ENCODE measurements around the gene CHRM2.
A peak's percentile ranks its signal among the peaks of the same experiment; 100 is the strongest.

Gene CHRM2

DNA sequence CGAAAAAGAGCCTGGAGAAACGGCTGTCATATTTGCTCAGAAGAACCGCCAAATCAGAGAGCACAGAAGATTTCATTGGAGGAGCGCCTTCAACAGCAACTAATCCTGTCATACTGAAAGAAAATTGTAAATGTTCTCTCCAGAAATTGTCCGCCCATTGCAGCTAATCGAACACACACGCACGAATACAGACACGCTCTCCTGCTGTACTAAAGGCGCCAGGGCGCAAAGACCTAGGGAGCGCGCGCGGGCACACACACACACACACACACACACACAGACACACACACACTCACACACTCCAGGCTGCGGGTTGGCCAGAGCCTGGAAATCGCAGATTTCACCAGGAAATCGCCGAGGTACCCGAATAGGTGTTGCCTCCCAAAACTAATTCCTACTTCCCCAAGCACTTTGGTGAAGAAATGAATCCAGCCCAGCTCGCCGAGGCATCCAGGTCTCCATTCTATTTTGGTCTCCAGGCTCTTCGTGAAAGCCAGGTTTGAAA, at the start of gene CHRM2:
TSS of gene CHRM2 (plus strand) at position 157 of the 505 bp plus-strand sequence. CDS start 146,214 bp downstream, outside the sequence.
- DNase-seq, result peak; percentile 50

DNA sequence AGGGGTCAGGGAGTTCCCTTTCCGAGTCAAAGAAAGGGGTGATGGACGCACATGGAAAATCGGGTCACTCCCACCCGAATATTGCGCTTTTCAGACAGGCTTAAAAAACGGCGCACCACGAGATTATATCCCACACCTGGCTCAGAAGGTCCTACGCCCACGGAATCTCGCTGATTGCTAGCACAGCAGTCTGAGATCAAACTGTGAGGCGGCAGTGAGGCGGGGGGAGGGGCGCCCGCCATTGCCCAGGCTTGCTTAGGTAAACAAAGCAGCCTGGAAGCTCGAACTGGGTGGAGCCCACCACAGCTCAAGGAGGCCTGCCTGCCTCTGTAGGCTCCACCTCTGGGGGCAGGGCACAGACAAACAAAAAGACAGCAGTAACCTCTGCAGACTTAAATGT, 37.1 kb upstream of the CHRM2 start:
- peak; percentile 24 for DNase-seq

DNA sequence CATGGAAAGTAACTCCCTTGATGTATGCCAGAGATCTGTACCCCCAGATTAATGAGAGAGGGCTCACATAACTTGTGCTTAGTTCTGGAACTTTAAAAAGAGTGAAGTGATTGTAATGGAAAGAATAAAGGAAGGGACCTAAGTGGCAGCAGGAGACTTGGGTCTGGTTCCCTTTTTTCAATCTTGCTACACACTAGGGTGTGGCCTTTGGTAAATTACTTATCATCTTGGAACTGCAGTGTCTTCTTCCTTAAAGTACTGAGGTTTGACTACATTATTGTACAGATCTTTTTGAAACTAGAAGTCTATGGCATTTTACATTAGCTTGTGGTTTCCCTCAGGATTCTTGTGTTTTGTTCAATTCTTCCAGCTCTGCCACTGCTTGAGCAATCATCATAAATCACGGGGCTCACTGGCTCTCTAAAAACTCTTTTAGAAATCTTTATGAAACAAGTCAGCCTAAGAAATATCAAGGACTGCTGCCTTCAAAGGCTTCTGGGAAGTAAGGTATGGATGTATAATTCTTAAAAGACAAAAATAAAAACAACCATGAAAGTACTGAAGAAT, 22.5 kb upstream of the CHRM2 start:
- no peak for DNase-seq

DNA sequence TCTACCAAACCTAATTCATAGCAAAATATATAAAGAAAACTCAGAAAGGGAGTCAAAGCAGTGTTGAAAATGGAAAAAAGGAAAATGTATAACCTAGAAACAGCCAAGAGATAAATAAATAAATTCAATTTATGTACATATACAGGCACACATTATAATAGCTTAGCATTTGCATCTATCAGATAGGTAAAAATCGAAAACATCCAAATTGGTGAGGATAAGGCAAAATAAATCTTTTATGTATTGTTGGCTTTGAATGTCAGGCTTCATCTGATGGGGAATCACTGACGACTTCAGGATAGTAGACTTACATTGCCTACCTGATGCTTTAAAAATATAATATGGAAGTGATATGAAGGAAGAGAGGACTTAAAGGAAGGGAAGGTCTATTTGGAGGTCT, 20.6 kb upstream of the CHRM2 start:
- no peak for DNase-seq

DNA sequence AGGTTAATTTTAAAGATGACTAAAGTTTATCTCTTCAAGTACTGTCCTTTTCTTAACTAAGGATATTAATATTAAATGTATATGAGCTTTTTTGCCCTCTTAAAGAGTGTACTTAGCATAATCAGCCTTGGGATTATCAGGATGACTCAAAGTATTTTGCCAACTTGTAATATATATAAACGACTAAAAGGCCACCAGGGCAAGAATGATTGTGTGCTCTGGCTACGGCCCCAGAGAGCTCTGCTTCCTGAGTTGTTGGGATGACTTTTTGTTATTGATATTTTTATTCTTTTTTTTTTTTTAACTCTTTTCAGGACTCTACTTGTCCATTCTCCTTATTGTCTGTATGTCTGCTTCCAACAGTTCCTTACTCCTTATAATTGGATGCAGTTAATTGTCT, 14.8 kb upstream of the CHRM2 start:
- no peak for DNase-seq

DNA sequence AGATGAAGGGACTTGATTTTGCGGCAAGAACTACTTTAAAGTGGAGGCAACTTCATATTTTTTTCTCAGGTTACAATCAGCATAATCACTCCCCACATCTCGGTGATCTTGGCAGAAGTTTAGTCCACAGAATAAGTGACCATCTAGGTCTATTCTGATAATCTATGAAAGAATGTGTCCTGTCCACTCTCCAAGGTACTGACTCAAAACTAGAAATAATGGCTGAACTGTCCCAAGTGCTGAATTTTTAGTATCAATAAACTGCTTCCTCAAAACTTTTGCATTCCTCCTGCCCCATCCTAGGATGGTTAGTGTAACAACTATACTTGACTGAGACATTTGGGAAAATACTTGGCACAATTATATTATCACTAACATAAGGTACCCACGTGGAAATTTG, 10.9 kb upstream of the CHRM2 start:
- no peak for DNase-seq

DNA sequence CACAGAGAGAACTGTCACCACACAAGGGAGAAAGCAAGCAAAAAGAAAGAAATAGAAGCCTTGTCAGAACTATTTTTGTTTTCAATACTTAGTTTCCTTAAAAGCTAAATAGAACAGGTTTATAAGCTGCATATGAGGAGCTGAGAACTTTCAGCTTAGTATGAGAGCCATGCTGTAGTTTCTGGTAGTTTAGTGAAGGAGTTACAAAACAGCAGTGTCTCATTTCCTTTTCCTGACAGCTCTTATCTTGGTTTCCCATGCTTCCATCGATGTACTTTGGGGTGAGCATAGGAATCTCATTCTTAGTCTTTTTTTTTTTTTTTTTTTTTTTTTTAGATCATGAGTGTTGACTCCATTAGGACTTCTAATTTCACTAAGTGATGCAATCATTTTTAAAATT, 8.6 kb upstream of the CHRM2 start:
- no peak for DNase-seq

DNA sequence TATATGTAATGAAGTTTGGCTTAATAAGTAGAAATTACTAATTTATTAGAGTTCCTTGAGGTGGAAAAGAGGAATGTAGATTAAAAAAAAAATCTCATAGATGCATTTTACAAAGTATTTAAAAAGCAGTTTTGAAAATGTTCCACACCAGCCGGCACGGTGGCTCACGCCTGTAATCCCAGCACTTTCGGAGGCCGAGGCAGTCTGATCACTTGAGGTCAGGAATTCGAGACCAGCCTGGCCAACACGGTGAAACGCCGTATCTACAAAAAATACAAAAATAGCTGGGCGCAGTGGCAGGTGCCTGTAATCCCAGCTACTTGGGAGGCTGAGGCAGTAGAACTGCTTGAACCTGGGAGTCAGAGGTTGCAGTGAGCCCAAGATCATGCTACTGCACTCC, 3.2 kb upstream of the CHRM2 start:
- DNase-seq, result no peak

DNA sequence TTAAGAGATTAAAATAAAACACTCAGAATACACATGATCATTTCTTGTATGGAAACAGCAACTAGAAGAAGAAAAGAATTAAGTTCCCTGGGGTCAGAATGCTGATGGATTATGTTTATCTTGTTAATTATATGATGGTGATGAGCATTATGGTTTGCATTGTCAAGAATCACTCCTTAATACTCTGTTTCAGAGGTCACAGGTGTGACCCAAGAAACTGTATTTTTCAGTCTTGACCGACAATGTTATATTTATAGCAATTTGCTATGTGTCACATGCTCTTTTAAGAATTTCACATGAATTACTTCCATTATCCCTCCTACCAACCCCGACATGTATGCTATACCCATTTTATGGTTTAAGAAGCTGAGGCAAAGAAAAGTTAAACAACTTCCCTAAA, 2.7 kb upstream of the CHRM2 start:
- no peak for DNase-seq

DNA sequence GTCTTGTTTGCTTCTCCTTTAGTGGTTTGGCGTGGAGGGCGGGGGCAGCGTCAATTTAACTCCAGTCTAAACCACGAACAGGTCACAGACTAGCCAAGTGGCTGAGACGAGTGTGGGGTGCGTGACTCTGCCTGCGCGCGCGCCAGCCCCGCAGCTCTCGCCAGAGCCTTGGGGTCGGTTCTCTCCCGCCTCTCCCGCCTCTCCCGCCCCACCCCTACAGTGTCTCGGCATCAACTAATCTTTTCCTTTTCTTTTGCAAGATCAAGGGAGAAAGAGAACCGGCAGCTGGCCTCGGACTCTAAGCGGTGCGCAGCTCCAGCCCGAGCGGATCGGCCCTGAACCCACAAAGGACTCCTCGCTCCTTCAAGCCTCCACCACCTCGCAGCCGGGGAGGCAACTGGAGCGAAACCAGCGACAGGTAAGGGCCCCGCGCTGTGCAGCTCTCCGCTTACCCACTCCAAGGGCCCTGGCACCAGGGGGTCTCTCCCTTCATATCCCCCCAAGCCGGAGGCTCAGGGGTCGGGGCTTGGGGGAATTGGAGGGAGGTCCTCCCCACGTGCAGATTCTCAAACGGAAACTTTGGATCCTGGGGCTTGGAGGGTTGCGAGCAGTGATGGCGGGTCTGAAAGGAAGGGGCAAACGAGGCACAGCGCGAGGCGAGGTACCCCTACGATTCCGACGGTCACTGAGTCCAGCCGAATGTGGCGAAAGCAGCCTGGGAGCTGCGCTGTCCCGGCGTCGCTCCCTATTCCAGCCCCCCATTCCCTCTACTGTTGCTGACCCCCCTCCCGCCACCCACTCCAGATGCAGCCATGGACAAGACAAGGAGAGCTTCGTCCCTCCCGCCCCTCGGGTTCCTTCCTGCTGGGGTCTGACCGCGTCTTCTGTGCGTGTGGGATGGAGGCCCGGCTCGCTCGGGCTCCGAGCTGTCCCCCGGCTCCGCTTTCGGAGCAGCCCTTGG, 829 bp downstream of the CHRM2 start:
- DNase-seq, result peak; percentile 21

DNA sequence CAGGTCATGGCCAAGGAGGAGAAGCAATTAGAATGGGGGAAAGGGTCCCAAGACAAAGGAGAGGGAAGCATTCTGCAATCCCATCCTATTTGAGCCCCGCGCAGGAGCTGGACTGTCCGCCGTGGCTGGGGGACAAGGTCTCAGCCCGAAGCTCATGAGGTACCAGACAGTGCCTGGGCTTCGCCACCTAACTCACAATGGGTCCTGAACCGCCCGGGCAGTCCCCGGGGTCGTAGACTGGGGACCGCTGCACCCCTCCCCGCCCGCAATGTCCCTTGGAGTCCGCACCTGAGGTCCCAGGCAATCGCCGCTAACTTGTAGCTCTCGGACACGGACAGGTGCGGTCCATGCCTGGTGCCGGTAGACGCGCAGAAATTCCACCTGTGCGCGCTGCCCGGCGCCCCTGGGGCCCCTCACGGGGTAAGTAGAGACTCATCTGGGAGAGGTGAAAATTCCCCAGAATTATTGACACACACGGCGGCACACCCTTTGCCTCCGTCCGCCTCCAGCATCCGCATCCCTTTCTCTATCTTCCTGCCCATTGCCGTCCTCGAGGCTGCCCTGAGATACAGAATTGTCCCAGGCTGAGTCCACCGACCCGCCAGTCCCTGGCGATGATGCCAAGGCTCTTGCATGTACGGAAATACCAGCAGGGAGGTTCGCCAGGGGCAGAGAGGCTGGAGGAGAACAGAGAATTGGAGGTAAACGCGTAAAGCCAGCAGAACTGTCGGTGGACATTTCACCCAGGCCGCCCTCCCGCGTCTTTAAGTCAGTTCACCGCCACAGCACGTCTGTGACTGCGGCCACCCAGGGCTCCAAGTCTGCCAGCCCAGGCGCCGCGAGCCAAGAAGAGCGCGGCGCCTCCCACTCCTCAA, 1.8 kb downstream of the CHRM2 start:
- DNase-seq, result peak; percentile 48

DNA sequence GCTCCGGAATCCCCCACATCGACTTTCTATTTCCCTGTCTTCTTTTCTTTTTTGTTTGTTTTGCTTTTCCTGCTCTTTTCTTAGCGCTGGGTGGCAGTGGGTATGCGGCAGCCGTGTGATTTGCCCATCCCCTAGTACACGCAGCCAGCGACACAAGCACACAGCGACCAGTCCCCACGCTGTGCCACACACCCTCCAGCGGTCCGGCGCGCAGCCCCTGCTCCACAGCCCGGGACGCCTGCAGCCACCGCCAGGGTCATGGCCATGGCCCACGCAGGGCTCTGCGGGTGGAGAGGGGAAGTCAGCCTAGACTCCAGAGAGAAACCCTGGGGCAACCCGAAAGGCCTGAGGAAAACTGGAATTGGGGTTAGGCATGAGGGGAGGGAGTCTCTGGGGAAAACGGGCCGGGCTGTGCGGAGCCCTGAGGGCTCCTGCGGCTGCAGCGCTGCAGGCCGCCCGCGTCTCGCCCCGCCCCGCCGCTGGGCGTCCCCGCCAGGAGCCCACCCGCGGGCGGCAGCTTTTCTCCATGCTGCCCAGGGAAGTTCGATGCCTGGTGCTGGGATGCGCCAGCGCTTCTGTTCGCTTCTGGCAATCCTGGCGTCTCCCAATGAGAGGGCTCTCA, 2.5 kb downstream of the CHRM2 start:
- peak; percentile 34 for DNase-seq

DNA sequence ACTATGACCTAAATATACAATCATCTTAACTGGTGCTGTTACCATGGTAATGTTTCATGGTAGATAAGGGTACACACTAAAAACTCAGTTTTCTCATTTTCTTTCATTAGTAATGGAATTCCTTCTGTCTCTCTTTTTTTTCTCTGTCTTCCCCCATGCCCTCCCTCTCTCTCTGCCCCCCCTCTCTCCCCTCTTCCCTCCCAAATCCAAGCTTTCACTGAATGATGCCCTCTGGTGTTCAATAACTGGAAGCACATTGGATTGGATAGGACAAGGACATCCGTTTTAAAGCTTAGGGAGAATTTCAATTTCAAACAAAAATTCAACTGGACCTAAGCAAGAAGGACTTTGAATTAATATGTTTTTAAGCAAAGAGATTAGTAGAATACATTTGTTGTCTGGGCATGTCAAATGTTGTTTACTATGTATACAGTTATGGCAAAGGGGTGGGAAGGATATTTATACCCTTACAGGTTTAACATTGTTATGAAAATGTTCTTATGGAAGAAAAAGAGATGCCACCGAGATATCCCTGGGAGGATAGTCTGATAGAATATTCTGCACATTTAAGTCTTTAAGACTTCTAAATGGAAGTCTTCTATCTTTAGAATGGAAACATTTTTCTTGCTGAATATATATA, 6.1 kb downstream of the CHRM2 start:
- peak; percentile 18 for DNase-seq

DNA sequence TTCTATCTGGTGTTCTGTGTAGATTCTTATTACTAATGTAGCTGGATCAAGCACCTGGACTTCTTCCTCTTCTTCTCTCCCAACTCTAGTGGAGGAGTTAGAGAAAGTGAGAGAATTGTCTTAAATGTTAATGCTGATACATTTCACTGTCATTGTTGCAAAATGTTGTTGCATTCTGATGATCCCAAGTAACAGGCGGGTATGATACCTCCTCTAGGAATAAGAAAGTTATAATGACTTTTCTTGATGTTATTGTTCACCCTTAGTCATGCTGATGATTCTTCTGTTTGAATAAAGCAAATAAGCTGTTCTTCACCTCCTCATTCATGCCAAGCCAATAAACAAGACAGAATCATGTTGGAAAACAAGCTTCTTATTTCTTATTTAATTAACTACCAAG, 9.1 kb downstream of the CHRM2 start:
- no peak for DNase-seq

DNA sequence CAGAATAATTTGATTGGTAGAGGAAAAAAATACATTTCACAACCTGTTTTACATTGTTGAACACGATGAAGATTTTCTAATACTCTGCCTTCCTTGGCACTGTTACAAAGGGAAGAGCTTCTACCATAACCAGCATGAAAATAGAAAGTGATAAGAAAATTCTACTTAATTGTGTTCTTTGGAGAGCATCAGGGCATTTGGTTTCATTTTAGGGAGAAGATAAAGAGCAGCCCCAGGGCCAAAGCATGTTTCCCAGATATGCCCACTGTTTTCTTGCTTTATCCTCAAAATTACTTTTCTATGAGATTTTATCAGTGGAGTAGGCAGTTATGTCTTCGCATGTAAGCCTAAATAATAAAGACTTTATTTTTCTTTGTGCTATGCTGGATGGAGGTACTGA, 9.5 kb downstream of the CHRM2 start:
- no peak for DNase-seq

DNA sequence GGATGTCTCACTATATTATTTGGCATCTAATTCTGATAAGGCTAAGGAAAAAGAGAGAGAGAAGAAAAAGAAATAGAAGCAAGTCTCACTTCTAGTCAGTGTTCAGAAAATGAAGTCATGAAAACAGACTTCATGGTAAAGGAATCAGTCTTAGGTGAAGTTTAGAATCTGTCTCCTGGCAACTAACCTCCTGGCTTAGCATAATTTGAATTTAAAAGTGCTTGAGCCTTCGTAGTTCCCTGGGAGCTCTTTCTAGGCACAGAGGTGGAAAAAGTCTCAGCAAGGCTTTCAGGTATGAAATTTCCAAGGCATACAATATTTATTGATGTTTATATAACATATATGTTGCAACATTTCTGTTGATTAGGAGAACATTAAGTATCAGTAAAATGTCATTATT, 10.4 kb downstream of the CHRM2 start:
- DNase-seq, result no peak

DNA sequence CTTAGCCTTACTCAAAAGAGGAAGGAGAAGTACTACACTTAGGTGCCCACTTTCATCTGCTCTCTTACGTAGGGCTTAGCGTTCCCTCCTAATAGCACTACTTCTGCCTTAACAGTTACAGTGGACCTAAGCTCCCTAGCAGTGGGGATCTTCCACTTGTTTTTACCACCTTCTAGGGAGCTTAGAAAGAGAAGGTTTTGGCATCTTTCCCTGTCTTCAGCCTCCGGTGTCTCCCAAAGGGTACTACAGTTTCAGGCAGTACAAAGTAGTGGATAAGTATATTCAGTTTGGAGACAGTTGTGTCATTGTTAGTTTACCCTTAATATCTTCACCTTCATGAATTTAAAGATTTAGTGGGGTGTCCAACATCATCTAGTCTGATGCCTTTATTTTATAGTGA, 14.6 kb downstream of the CHRM2 start:
- DNase-seq, result no peak

DNA sequence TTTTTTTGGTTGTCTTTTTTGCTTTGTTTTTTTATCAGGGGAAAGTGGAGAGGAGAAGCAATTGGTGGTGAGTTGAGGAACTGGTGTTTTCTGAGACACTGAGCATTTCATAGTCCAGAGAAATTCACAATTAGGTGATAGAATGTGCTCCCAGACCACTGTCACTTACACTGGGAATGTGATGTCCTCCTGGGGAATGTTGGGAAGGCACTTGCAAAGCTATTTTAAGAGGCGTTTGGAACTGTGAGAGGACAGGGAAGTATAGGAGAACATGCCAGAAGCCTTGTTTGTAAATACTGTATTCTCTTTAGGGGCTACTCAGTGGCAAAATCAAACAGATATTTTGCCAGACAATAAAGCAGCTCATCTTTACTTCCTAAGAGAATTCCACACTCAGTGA, 16.0 kb downstream of the CHRM2 start:
- no peak for DNase-seq

DNA sequence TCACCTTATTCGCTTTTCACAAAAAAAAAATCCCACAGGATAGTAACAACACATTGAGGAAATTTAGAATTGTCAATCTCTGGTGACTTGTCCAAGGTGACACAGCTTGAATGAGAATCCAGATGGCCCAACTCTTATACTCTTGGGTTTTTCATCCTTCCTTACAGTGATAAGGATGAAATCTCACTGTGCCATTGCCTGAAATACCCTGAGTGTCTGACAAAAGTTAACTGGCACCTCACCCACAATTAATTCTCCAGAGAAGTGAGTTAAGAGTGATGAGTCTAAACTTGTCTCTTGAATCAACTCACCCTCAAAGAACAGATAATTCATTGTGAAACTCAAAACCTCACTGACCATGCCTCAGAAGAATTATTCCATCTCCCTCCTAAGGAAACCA, 18.9 kb downstream of the CHRM2 start:
- DNase-seq, result no peak

DNA sequence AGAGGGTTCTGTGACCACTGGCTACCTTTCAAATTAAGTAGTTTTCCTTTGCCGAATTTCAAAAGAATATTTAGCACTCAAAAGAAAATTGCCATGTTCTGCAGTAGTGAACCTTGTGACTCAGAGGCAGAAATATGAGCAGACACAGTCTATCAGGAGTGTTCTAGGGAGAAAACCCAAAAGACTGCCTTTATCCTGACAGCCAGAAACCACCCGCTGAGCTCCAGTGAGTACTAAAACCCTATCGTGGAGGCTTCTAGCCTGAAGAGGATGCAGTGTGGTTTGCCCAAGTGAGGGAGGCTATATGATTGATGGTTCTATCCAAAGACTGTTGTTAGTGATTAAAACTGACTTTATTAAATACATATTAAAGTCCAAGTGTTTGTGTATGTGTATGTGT, 21.9 kb downstream of the CHRM2 start:
- no peak for DNase-seq

DNA sequence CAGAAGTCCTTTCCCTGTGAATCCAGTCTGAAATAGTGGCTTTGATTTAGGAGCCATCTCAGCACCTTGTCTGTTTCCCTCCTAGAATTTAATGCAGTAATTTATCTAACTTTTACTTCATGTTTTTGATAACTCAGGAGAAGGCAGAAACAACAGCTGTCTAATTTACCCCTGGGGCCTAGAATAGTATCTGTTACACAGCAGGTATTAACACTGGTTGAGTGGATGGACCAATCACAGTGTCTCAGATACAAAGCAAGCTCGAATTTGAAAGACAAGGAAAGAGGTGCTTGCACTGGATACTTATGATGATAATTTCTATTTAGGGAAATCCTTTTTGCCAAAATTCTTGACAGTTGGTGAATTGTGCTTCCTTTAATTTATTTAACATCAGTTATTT, 23.4 kb downstream of the CHRM2 start:
- DNase-seq, result no peak

DNA sequence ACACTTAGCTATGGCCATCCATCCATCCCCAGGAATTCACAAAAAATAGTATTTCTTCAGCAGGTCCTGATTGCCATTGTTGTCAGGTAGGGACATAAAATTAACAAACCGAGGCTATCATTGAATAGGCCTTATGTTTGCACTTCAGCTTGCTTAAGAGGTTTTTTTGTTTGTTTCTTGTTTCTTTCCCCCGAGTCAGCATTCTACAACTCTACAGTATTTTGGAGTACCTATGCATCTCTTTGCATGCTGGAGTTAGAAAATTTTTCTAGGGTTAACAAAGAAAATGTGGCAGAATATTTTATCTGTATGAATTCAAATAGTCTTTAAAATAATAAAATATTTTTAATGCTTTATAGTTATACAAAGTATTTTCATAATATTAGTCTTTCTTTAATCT, 26.3 kb downstream of the CHRM2 start:
- no peak for DNase-seq
